H1 (cell line): ENCODE data around the gene NAGLU. TPM values are rescaled to one million over a fixed set of nuclear protein-coding genes. Genes with fewer than 3 reads are reported as not detected.

ENCODE experiments used
- ATF2 ChIP-seq: IDR thresholded peaks from 2 replicates; pipeline ENCODE4 v1.6.1; 2012; ENCODE audit warnings: low read length, inconsistent platforms
- BACH1 ChIP-seq: IDR thresholded peaks from 2 replicates; pipeline ENCODE4 v1.6.1; 2012; ENCODE audit warnings: low read length, improper control_type of control experiment
- GTF2F1 ChIP-seq: IDR thresholded peaks from 2 replicates; pipeline ENCODE4 v1.6.1; 2012; ENCODE audit warnings: low read depth, low read length, improper control_type of control experiment, borderline replicate concordance
- JUN ChIP-seq: IDR thresholded peaks from 2 replicates; pipeline ENCODE4 v1.6.1; 2011; ENCODE audit warnings: low read depth, mild to moderate bottlenecking, improper control_type of control experiment, low read length
- MAFK ChIP-seq: IDR thresholded peaks from 2 replicates; pipeline ENCODE4 v1.6.1; 2012; ENCODE audit warnings: low read depth, mild to moderate bottlenecking, improper control_type of control experiment, low read length
- POLR2A ChIP-seq, 2 experiments: IDR thresholded peaks; 1 replicate in 1 of 2; 2 replicates in 1 of 2; pipeline ENCODE4 v1.6.1; 2011; ENCODE audit warnings: low read depth in 2 of 2, low read length in 2 of 2, mild to moderate bottlenecking in 2 of 2; ENCODE audit errors: control extremely low read depth in 1 of 2
- polyA plus RNA-seq, 7 experiments: library from polyadenylated mRNA; depleted of rRNA in 3 of 7; stranded (reverse) in 5 of 7; unstranded in 2 of 7; fragments of >200 nt in 5 of 7; fragments of 200-250 nt in 2 of 7; gene quantifications; 1 replicate in 5 of 7; 2 replicates in 1 of 7; 4 replicates in 1 of 7; pipeline versions ENCODE4 v1.2.1 to v1.2.3, GENCODE V29; 2011 to 2013; ENCODE audit warnings: missing spikeins in 2 of 7, mixed read lengths in 2 of 7
- total RNA-seq: library from RNA; stranded (reverse); fragmentation: NEBNext Ultra II Directional; extraction: Animal tissue kit (Norgen Biotek cat#: 25700); gene quantifications from 2 replicates; pipeline ENCODE4 v1.2.1, GENCODE V29; 2021

NAGLU gene
- total and polyA plus RNA-seq, 2 of the 8 experiments (the other 6 are each of a cell fraction or from before 2014, with no cell fraction given): 21.3 to 21.6 TPM

- TF ChIP-seq GTF2F1: no peak
- no peak for TF ChIP-seq BACH1
- TF ChIP-seq MAFK: no peak
- TF ChIP-seq JUN: no peak
- no peak for TF ChIP-seq ATF2
- TF ChIP-seq POLR2A (IDR thresholded peaks at IDR 0.05; ENCODE audit: control extremely low read depth in 1 of 2, low read depth in 2 of 2, low read length in 2 of 2): no peak
Measured at GRCh38 chr17:42514867-42515266, 21.2 kb upstream of the NAGLU start (continued).
